GM19455 (cell line): ENCODE results near the gene ADAM15.

Source experiments
- ATAC-seq: cut with Tn5 transposase; IDR thresholded peaks from one replicate; pipeline ENCODE4 v1.9.1; 2021; ENCODE audit not compliant: unreplicated experiment

Gene ADAM15

DNA sequence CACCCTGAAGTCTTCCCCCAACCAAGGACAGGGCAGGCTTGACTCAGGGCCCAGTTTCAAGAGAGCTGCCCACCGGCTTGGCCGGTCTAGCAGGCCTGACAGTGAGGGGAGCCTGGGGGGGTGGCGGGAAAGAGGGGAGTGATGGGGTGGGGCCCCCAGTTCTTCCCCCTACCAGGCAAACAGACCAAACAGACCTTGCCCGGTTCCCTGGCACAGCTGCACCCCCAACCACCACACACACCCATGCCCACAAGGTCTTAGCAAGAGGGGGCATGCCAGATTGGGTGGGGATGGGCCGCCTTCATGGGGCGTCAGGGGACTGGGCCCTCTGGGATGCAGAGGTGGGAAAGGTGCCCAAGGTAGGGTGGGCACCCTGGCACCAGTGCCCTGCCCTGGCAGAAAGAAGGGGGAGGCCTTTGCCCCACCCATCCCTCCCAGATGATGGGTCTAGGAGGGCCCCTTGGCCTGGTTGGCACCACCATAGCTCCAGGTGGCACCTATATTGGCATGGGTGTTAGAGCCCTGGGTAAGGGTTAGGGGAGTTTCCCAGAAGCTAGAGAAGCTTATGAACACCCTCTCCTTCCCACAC is 39.6 kb upstream of the ADAM15 start:
- no peak for ATAC-seq

DNA sequence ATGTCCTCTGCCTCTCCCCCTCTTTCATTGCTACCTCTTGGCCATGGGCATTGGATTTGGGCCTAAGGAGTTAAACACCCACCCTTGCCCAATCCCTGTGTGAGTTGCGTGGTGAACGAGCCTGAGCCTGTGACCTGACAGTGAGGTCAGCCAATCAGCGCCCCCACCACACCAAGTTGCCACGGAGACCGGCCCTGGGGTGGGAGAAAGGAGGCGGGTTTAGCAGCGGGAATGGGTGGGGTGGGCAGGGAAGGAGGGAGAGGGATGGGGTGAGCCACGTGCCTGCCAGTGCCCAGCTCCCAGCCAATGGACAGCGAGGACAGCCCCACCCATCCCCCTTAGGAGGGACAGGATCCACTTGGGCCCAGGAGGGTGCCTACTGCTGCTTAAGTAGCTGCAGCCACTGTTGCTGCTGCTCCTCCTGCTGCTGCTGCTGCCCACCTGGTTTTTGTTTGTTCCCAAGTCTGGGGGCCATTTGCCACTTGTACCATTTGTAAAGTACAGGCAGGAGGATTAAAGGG is 39.0 kb upstream of the ADAM15 start:
- no peak for ATAC-seq

DNA sequence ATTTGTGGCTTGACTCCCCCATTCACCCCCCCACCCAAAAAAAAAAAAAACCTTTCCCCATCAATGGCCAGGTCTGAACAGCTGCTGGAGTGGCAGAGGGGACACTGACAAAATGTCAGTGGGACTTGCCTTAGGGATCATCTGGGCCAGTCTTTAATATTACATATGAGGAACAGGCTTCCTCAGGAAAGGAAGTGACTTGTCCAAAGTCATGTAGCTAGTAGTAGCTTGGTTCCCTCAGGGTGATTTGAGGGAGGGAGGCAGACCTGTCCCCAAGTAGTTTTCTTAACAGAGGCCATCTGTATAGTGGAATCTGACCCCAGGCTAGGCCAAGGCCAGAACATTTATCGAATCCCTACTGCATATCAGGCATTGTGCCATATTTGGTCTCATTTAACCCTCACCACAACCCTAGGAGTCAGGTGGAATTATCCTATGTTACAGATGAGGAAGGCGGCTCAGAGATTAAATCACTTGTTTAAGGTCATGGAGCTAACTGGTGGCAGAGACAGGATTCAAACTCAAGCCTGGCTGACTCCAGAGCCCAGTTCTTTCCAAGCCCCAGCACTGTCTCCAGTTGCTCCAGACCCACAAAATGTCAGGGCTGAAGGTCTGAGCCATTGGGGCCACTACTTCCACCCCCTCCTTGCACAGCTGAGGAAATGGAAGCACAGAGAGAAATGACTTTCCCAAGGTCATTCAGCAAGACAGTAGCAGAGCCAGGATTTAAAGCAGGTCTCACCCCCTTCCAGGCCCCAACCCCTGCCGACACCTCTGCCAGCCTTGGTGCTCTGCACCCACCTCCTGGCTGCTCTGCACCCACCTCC is 38.1 kb upstream of the ADAM15 start:
- no peak for ATAC-seq

DNA sequence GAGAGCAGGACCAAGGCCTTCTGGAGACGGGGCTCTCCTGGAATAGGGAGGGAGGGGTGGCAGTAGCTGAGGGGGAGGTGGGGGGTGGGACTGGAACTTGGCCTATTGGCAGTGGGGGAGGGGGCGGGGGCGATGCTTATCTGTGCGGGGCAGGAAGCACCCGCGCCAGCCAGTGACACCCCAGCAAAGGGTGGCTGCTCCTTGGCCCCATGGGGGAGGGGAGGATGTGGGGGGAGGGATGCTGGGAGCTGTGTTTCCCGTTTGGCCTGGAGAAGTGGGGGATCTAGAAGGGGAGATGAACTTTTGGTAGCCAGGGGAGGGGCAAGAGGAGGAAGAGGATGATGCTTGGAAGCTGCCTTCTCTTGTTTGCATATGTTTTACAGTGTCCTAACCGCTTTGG is 37.5 kb upstream of the ADAM15 start:
- ATAC-seq = no peak

DNA sequence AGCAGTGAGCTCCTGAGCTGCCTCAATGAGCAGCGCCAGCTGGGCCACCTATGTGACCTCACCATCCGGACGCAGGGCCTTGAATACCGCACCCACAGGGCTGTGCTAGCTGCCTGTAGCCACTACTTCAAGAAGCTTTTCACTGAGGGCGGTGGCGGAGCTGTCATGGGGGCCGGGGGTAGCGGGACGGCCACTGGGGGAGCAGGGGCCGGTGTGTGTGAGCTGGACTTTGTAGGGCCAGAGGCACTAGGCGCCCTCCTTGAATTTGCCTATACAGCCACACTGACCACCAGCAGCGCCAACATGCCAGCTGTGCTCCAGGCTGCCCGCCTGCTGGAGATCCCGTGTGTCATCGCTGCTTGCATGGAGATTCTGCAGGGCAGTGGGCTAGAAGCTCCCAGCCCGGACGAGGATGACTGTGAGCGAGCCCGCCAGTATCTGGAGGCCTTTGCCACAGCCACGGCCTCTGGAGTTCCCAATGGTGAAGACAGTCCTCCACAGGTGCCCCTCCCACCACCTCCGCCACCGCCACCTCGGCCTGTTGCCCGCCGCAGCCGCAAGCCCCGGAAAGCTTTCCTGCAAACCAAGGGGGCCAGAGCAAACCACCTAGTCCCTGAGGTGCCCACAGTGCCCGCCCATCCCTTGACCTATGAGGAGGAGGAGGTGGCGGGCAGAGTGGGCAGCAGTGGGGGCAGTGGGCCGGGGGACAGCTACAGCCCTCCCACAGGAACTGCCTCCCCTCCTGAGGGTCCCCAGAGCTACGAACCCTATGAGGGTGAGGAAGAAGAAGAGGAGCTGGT is 36.2 kb upstream of the ADAM15 start:
- no peak for ATAC-seq

DNA sequence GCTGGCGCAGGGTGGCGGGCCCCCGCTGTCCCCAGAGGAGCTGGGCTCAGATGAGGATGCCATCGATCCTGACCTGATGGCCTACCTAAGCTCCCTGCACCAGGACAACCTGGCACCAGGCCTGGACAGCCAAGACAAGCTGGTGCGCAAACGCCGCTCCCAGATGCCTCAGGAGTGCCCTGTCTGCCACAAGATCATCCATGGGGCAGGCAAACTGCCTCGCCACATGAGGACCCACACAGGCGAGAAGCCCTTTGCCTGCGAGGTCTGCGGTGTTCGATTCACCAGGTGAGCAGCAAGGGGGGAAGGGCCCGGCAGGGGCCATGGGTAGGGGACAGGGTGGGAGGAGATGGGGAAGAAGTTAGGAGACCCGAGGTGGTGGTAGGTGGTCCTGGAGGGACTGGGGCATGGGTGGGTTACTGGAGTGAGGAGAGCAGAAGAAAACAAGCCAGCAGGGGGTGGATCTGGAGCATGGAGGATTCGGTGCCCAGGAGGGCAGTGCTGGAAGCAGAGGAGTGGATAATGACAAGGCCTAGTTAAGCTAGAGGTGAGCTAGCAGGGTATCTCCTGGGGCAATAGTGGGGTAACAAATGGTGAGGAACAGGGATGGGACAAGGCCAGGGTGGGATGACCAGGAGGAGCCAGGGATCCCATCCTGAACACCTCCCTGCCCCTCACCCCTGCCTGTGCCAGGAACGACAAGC is 35.4 kb upstream of the ADAM15 start:
- ATAC-seq = no peak

DNA sequence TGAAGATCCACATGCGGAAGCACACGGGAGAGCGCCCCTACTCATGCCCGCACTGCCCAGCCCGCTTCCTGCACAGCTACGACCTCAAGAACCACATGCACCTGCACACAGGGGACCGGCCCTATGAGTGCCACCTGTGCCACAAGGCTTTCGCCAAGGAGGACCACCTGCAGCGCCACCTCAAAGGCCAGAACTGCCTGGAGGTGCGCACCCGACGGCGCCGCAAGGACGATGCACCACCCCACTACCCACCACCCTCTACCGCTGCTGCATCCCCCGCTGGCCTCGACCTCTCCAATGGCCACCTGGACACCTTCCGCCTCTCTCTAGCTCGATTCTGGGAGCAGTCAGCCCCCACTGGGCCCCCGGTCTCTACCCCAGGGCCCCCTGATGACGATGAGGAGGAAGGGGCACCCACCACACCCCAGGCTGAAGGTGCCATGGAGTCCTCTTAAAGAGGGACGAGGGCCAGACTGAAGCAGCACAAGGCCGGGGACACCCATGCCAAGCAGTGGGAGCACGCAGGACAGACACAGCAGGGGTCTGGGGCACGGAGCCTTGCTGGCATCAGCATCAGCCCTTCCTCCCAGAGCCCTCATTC is 34.8 kb upstream of the ADAM15 start:
- ATAC-seq = no peak

DNA sequence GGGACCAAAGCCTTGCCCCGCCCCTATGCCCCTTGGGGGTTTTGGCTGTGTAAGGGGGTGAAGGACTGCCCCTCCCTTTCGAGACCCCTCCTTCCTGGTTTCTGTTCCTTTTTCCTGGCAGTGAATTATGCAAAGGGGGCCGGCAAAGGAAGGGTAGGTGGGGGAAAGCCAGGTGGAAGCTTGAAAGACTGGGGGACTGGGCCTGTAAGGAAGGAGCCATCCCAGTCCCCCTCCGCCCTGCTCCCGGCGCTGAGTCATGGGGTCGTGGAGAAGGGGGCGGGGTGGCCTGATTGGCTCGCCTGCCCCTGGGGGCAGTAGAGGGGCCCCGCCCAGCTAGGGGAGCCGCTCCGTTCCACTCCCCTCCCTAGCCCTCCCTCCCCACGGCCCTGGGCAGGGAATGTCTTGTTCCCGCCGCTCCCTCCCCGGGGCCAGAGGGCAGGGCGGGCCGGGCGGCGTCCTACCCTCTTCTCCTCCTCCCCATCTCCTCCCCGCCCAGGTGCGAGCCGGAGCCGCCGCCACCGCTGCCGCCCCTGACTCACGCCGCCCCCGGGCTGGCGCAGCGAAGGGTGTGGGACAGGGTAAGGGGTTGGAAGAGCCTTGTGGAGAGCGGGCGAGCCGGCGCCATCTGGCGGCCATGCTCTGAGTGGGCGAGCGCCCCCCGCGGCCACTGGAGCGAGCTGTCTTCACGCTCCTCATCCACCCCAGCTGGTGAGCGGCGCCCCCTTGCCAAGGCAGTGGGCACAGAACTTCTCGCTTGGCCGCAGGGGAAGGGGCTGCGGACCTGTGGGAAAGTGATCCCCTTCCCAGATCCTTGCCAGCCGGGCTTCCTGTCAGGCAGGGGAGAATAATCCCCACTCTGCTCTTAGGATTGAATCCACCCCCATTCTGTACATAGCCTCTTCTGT is 33.8 kb upstream of the ADAM15 start:
- peak; percentile 66 for ATAC-seq

DNA sequence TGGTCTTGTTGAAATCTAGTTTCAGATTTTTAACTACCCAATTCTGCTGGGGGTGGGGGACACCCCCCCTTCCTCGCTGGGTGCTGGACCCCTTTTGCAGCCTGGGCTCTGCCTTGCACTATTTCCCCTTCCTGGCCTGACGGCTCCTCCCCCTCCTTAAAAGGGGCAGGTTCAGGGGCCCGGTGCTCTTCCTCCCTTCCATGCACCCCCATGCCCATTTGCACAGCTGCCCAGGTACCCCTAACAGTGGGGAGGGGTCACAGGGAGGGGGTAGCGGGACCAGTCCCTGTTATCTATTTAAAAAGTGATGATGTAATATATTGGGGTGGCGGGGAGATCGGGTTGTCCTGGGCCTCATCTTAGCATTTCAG is 33.2 kb upstream of the ADAM15 start:
- ATAC-seq = no peak

DNA sequence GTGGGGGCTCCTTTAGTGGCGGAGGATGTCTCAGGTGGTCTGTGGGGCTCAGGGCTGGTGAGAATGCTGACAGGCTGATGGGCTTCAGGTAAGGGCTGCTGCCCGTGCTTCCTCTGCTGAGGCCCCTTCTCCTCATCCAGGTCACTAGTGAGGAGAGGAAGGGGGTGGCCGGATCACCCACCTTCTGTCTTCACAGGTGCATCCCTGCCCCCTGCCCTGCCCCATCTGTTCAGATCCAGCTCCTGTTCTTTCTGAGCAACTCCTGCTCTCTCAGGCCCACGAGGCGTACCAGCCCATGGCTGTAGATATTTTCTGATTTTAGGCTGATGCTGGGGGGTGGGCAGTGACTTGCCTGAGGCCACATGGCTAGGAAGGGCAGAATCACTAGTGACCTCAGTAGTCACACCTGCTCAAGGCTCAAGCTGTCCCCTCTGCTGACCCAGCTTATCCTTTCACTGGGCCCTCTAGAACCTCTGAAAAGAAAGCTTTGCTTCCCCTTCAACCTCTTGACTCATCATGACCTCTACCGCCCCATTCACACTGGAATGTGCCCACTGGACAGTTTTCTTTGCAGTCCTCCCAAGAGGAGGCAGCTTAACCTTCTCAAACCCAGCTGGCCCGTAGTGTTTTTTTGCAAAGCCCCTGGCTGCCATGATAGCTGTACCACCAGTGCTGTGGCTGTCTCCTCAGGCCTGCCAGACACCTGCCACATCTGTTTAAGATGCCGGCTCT is 32.3 kb upstream of the ADAM15 start:
- no peak for ATAC-seq

DNA sequence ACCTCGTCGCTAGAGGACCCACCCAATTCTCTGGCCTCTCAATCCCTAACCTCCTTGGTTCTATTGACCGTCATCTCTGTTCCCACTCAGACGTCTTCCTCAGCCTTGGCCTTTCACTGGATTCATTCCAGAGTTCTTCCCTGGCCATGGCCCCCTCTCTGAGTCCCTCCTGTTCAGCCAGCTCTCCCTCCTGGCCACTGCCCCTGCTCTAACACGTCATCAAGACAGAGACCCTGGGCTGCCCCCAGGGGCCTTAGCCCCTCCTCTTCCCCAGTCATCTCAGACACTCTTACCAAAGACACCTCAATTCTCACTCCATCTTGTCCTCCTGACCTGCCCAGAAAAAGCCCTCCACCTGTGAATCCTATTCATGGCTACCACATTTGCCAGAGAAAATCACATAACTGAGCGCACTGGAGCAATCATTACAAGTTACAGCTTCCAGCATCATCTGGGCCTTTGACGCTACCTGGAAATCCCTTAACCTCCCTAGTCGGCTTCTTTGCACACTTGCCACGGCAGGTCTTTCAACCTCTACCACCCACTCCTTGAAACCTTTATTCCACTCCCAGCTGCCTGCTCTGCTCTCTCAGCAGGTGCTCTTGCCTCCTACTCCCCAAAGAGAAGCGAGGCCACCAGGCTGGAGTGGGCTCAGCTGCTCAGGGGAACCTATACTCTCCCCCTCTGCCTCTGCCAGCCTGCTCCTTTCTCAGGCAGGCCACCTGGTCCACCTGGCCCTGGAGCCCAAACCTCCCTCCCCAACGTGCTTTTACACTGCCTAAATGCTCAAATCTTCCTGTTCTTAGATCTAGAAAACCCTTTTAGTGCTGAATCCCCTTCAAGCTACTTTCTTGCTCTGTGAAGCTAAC is 31.5 kb upstream of the ADAM15 start:
- no peak for ATAC-seq

DNA sequence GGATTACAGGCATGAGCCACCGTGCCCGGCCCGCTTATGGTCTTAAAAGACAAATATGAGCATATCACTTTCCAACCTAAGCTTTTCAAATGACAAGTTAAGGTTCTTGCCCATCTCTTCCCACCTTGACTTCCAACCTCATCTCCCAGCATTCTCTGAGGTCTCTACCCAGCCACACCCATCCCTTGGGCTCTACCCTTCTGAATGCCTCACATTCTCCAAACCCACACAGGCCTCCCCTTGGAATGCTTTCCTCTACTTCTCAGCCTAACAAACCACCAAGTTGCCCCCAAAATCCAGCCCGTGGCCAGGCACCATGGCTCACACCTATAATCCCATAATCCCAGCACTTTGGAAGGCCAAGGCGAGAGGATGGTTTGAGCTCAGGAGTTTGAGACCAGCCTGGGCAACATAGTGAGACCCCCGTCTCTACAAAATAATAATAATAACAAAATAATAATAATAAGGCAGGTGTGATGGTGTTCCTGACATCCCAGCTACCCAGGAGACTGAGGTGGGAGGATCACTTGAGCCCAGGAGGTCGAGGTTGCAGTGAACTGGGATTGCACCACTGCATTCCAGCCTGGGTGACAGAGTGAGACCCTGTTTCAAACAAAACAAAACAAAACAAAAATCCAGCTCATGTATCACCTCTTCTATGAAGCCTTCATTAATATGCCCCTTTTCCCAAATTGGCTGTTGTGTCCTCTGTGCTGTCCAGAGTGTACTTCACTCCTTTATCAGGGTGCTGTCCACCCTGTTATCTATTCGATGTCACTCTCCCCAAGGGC is 28.8 kb upstream of the ADAM15 start:
- no peak for ATAC-seq

DNA sequence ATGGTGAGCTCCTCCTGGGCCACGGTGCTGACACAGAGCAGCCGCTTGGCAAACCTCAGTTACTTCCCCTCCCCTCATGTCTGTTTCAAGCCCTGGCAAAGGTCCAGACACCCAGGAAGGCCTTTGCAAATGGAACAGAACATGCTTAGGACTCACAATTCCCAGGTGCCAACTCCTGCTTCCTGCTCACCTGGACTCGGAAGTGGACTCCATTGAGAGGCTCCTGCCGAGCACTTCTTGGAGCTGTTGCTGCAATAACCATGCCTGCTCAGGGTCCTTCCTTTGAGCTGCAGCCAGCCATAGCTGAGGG is 28.2 kb upstream of the ADAM15 start:
- no peak for ATAC-seq

DNA sequence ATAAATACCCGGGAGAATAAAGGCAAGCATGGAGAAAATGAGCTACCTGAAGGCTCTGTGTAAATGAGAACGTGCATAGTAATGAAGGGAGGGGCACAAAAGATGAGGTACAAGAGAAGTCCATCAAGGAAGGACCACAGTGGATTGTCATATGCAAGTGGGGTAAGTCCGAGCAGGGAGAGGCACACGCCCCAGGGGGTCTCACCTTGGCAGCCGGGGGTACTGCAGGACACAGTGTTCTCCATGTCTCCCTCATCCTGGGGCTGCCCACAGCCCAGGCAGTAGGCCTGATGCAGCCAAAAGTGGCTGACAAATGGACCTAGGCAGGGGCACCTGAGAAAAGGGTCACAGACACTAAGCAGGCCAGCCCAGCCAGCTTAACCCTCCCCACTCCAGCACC is 27.5 kb upstream of the ADAM15 start:
- no peak for ATAC-seq

DNA sequence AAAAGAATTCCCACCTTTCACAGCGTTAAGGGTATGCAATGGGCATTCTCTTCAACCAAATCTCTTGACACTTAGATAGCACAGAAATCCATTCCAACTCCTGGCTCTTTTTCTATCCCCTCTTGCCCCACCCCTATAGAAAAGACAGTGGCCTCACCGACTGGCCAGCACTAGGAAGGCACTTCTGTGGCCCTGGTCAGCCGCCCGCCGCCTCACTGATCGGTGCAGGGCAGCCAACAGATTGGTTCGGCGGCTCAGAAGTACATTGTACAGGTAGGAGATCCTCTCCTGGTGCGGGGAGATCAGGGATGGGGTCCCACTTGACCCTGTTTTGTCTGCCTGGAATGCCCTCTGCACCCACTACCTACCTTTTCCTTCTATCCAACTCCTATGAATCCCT is 26.8 kb upstream of the ADAM15 start:
- ATAC-seq = no peak

DNA sequence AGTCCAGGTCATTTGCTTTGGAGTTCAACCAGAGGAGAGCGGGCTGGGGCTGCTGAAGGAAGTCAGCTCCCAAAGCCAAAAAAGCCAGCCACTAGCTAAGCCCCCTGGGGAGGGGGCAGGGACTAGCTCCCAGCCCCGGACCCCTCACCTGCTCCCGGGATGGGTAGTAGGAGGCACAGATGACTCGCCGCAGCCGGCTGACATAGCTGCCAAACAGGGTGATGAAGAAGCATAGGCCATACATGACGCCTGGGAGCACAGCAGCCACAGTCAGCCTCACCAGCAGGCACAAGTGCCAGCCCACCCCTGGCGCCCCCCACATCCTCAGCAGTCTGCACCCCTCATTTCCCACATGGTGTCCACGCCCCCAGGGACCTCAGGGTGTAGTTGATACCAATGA is 25.0 kb upstream of the ADAM15 start:
- no peak for ATAC-seq

DNA sequence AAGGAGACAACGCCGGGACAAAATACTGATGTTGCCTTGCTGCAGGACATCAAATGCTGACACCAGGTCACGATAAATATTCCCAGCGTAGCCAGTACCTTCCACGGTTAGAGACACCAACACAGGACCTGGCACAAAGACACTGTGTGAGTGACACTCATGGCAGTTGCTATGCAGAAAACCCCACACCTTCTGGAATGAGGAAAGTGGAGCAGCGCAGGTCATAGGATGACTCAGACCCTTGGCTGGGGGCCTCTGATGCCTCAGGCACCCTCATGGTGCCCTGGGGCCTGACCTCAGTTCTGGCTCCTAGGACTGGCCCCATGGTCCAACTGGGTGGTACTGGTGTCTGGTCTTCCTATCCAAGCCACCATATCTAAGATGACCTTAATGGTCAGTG is 24.5 kb upstream of the ADAM15 start:
- ATAC-seq = no peak
